GM12892 (cell line): ENCODE data around the gene ZBTB8OS.

Source experiments
- POLR2AphosphoS5 ChIP-seq: IDR thresholded peaks from 2 replicates; pipeline ENCODE4 v1.6.1; 2011; ENCODE audit warnings: low read depth, low read length, control low read depth
- TAF1 ChIP-seq: IDR thresholded peaks from 2 replicates; pipeline ENCODE4 v1.6.1; 2011; ENCODE audit warnings: low read depth, mild to moderate bottlenecking, control low read depth, low read length, borderline replicate concordance

GRCh38 chr1:32627596-32628162 lies 22.7 kb downstream of the ZBTB8OS start:
- TF ChIP-seq TAF1 = no peak
- no peak for TF ChIP-seq POLR2AphosphoS5
